HG03354 (cell line): Measurements from ENCODE around the gene PIP4K2B.

Source experiments
- ATAC-seq: cut with Tn5 transposase; IDR thresholded peaks from one replicate; pipeline ENCODE4 v1.9.1; 2021; ENCODE audit warnings: mild to moderate bottlenecking; ENCODE audit not compliant: unreplicated experiment, poor library complexity, severe bottlenecking

Gene PIP4K2B

DNA sequence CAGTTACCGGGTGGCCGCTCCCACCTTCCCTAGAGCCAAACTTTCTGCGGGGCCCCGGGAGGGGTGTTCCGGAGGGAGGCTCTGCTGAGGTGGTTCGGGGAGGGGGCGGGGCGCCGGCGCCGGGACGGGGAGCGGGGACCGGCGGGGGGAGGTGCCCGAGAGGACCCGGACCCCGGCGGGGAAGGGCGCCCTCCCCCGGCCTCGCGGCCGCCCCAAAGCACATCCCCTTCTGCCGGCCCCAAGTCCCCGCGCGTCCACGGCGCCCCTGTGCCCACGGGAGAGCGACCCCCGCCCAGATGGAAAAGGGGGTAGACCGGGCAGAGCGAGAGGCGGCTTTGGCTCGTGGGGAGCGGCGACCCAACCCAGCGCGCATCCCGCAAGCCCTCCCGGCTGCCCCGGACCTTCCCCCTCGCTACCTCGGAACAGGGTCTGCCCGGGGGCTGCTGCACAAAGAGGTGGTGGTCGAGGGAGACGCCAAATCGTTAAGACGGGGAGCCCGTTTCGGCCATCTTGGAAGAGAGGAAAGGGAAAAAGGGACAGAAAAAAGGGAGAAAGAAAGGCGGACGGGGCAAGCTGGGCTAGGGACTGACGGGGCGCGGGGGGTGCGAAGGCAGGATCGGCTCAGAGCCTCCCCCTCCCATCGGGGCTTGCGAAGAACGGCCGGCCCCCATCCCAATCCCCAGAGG, 51.8 kb downstream of the PIP4K2B start:
- ATAC-seq, result no peak

DNA sequence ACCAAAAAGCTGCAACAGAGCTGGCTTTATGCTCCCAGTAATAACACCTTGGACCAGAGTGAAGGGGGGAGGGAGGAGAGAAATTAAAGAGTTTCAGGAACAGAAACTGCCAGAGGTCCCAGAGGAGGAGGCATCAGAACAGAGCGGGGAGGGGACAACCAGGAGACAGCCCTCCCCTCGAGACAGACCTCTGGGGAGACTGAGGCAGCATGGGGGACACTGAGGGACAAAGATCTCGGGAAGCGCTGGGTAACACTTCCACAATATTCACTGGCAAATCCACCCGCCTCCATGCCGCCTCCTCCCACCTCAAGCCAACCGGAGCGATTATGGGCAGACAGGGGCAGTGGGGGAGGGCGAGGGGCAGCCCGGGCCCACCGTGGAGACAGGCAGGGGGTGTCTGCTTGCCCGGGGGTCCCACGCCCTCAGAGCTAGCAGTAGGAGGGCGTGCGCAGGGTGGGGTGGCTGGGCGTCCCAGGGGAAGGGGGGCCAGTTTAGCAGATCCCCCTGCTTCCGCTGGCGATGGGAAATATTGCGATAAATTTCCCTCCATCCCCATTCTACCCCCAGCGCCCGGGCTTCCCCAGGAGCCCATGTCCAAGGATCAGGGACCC, 52.4 kb downstream of the PIP4K2B start:
- ATAC-seq, result no peak

DNA sequence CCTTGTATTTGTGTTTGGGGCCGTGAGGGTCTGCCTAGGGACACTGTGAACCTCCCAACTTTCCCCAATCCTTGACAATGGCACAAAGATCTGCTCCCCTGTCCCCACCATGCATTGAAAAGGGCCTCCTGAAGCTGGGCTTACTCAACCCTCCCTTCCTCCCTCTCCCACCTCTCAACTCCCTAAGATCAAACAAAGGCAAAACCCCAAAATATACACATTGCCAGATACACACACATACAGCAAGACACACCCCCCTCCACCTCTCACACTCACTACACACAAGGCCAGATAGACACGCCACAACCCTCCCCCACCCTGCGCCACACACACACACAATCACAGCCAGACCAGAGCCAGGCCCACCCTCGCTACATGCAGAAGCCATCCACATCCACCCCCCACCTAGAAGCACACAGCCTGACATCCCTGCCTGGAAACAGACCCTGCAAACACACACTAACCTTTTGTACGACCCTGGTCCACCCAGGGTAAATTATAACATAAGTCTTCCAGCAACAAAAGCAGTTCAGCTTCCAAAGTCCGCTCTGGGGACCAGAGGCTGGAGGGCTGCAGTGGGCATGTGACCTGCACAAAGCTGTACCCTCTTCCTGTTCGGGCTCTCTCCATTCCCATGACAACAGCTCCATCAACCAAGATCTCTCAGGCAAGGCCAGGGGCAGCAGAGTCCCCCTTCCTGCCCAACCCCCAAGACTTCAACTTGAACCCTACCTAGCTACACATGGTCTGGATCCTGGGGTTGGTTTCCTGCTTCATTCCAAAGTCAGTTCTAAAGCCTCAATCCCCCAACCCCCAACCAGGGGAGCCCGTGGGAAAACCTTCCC, 53.1 kb downstream of the PIP4K2B start:
- ATAC-seq, result no peak

DNA sequence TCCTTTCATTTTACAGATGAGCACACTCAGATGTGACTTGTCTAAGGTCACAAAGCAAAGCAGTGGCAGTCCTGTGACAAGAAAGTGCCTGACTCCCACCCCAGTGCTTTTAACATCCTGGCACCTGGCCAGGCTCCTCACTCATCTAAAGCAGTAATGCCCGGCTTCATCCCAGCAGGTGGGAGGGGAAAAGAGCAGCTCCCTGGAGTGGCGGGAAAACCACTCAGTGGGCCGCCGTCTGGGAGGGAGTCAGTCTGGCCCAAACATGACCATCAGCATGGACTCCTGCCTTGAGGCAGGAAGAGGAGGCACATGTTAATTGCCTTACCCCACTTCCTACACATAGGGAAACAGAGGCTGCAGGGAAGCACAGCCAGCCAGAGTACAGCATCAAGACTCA, 53.8 kb downstream of the PIP4K2B start:
- no peak for ATAC-seq

DNA sequence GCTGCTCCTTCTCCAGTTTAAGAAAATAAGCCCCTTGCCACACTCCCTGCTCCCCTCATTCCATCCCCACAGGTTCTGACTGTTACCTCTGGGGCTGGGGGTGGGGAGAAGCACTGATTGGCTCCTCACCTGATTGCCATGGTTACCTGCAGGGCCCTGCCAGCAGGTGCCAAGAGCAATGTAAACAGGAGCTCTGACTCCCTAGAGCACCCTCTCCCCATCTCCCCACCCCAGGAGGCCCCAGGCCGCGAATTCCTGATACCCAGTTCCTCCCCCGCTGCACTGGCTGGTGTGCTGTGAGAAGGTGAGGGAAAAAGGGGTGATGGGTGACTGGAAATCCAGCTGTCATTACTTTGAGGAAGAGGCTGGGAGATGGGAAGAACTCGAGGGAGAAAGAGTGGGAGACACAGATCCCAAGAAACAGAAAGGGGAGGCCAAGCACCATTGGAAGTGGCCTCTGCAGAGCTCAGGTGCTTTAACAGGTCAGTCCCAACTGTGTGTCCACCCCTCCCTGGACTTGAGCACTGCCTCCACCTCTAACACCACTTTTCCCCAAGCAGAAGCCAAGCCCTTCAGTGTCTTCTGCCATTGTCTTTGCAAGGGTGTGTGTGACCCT, 55.7 kb downstream of the PIP4K2B start:
- ATAC-seq, result no peak

DNA sequence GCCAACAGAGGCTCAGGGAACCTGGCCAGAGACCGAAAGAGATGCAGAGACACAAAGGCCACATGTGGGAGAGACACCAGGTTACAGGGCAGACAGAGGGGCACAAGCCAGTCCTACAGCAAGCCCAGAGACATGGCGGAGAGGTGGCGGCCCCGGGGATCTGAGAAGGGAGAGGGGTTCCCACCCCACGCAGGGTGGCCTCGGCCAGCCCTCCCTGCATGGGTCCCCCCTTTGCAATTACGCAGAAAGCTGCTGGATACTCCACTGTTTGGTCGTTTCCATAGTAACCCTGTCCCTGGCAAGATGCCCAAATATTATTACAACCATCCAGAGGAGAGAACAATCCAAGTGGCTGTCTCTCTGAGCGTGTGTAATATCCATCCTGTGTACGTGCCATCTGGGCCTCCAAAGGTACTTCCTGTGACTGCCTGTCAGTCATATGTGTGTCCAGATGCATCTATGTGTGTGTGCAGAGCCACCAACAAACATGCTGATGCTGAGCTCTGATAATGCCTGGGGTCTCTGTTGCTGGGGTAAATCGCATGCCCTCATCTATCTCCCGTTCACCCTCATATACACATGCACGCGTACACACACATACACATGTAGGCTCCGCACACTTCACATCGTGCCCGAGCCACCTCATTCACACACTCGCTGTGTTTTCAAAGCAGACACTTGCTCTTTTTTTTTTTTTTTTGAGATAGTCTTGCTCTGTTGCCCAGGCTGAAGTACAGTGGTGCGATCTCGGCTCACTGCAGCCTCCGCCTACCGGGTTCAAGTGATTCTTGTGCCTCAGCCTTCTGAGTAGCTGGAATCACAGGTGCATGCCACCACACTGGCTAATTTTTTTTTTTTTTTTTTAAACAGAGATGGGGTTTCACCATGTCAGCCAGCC, 56.7 kb downstream of the PIP4K2B start:
- ATAC-seq, result no peak

DNA sequence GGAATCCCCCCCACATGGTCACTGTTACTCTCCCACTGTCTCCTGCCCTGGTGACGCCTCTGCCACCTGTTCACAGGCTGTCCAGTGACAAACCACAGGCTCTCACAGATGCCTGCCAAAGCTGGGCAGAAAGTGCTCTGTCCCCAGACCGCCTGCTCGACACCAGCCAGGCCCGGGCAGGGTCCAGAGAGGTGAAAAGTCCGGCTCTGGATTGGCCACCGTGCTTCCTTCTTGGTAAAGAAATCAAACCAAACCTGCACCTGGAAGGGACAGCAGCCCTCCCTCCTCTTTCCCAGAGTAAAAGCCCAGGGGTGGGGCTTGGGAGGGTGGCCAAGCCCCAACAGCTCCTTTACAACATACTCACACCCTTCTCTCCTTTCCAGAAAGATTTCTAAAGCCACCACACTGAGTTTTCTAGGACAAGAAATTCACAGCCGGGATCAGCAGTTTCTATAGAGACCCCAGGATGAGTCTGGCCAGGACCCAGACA, 57.4 kb downstream of the PIP4K2B start:
- no peak for ATAC-seq

DNA sequence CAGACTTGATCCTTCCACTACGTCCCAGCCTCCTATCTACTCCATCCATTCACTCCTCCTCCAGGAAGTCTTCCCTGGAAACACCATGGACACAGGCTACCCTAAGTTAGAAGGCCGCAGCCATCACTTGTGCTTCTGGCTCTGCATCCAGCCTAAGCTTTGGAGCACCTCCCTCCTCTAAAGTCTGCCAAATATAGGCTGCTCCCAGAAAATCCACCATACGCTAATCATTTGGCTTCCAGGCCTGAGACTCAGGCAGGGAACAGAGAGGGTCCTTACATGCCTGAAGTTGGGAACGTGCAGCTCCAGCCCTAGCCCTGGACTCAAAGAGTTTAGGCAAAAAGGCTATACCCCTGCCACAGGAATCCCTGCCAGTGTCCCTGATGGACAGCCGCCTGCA, 57.9 kb downstream of the PIP4K2B start:
- ATAC-seq, result no peak

DNA sequence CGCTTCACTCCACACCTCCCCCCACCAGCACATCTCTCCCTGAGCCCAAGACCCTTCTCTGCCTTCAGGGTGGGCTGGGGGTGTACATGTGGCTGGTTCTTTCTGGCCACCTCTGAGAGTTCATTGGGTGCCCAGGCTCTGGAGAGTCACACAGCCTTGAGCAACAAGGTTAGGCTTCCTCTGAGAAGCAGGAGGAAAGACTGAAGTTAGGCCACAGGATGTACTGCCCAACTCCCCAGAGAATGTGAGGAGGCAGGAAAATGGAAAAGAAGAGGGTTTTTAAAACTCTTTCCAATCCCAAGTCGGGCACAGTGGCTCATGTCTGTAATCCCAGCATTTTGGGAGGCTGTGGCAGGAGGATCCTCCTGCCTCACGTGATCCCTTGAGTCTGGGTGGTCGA, 58.5 kb downstream of the PIP4K2B start:
- no peak for ATAC-seq

DNA sequence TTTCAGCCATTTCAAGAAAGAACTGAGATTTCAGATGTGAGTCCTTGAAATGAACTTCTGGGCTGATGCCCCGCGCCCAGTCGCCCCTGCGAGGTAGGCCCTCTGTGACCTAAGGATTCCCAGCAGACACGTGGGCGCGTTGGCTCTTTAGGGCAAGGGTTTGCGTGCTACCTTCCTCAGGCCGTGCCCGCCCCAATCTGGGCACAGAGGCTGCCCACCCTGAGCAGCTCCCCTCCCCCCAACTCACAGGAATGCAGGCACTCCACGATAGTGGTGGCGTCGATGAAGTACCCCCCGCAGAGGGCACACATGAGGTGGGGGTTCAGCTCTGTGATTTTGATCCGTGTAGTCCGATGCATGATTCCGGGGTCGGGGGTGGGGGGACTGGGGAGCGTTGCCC, 59.3 kb downstream of the PIP4K2B start:
- ATAC-seq, result no peak

DNA sequence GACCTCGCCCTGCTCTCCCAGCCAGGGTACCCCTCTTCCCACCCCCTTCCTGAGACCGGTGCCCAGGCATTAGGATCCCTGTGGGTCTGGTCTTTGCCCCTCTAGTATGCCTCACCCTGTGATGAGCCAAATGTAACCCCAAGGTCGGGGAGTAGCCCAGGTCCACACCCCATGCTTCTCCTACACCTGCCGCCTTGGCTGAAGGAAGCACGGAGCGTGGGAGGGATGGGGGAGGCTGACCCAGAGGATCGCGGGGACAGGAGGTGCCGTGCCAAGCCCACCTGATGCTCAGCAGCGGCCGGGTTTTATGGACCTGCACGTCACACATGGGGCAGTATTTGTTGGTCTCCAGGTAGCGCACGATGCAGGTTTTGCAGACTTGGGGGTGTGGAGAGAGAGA, 60.1 kb downstream of the PIP4K2B start:
- ATAC-seq, result no peak

DNA sequence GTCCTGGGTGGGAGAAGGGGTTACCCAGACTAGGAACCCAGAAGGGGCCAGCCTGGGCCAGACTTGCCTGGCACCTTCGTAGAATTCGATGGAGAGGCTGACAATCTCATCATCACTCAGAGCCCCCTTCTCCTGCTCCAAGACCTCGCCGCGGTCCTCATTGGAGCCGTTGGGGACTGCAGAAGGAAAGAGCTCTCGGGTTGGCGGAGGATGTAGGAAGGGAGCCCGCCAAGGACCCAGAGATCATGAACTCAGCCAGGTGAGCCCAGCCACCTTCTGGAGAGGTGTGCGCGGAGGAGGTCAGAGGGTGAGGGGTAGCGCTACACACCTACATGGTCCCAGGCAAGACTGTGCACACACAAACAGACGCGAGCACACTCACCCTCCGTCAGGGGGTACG, 60.7 kb downstream of the PIP4K2B start:
- no peak for ATAC-seq

DNA sequence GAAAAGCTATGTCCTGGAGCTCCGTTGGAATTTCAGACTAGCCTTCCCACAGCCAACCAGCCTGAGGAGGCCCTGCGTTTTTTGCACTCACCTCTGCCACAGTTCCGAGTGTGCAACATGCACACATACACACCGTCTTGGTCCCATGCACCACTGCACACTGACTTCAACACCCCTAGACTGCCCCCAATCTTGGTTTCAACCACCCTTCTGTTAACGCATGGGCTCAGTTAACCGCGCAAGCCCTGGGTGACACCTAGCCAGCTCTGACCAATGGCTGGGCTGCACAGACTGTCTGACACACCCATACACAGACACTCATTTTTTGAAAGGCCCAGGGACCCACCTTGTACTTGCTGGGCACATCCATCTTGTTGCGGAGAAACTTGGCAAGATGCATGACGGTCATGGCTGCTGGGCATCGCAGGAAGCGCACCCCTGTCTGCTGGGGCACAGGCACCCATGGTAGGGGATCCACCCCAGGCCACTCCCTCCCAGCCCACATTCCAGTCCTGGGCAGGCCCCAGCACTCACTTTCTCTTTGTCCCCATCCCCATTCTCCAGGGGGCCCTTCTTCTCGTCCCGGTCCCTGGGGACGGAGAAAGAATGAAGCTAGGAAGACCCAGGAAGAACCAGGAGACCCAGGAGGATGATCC, 61.2 kb downstream of the PIP4K2B start:
- ATAC-seq, result no peak

DNA sequence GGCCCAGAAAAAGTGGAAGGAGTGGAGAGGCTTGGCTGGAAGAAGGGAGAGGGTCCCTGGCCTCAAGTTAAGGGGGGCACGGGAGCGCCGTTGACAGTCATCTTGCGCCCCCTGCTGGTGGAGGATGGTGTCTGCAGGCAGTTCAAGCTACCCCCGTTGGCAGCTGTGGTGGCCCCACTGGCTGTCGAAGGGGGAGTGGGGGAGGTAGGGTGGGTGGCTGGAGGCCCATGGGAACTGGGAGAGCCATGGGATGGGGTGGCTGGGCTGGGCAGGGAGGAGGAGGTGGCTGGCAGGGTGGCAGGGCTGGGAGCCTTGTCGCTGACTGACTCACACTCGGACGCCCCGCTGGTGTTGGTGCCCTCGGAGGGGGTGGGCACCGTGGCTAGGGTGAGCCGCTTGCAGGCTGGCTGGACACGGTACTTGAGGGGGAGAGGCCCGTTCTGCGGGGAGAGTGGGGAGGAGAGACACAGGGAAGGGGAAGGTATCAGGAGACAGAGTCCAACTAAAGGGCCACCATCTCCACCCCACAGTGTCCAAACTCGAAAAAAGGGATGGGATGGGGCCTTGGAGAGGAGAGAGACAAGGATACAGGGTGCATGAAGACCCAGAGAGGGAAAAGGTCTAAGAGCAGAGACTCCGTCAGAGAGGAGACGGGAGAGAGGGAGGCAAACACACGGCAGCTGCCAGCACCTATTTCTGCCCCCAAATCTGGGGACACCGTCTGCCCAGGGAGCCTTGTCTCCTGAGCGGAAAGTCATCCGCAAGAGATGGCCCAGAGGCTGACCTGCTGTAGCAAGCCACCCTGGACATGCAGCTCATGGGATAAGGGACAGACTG, 64.0 kb downstream of the PIP4K2B start:
- ATAC-seq, result no peak

DNA sequence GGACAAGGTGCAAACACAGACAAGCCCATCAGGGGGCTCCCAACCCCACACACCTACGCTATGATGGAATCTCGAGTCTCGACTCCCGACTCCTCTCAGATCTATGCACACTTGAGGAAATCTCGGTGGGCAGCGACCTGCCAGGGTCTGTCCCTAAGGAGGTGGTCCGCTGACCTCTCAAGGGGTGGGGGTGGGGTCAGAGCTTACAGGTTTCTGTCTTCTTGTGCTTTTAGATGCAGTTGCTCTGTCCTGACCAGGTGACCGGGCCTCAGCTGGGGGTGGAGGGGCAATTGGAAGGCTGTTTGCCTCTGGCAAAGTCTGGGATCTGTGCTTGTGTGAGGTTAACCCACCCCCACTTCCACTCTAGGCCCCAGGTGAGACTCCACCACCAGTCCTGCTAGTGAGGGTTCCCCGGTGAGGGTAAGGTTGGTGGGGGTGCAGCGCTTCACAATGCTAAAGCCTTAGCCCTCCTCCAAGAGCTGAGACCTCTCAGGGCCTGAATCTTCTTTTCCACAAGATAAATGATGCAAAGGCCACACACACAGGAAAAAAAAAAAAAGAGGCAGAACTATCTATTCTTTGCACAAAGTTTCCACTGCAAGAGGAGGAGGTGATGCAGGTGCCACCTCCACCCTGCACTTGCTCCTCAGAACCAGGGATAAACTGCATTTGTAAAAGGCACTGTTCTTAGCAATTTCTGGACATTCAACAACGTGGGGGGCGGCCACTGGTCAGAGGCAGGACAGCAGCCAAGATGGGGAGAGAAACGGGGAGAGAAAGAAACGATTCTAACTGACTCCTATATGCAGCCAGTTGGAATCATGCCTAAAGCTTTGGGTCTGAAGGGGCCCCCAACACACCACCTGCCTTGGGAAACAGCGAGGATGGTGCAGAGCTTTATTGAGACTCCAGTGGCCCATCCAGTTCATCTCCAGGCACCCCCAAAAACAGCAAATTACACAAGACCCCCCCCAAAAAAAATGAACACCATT, 65.1 kb downstream of the PIP4K2B start:
- ATAC-seq, result no peak

DNA sequence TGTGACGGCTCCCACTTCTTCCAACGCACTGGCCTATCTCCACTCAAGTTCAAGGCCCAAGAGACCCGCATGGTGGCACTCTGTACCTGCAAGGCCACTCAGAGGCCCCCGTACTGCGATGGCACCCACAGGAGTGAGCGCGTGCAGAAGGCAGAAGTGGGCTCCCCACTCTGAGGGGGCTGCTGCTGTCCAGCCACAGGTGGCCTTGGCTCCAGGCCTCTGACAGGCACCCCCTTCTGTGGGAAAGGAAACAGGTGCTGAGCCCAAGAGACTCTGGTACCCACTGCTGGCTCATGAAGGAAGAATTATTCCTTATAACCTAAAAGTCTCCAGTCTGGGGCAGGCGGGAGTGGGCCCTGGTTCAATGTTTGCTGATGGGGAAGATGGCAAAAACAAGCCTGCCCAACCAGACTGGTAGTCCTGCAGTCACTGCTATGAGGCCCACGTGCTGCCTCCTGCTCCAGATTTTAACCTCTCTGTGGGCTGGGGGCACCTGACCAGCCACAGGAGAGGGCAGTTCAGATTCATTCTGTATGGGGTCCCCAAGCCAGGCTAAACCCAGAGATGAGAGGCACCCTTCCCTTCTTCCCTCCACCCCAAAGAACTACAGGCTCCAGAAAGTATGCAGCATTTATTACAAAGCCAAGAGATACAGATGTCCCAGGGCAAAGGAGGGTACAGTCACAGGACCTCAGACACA, 65.9 kb downstream of the PIP4K2B start:
- ATAC-seq, result no peak
